ENCODE measurements around the gene ACOT7. TPM values are rescaled to one million over a fixed set of nuclear protein-coding genes. Genes with fewer than 3 reads are reported as not detected.

The ACOT7 gene
- total RNA-seq, 1 donor from 2014 or later: 107 TPM

DNA sequence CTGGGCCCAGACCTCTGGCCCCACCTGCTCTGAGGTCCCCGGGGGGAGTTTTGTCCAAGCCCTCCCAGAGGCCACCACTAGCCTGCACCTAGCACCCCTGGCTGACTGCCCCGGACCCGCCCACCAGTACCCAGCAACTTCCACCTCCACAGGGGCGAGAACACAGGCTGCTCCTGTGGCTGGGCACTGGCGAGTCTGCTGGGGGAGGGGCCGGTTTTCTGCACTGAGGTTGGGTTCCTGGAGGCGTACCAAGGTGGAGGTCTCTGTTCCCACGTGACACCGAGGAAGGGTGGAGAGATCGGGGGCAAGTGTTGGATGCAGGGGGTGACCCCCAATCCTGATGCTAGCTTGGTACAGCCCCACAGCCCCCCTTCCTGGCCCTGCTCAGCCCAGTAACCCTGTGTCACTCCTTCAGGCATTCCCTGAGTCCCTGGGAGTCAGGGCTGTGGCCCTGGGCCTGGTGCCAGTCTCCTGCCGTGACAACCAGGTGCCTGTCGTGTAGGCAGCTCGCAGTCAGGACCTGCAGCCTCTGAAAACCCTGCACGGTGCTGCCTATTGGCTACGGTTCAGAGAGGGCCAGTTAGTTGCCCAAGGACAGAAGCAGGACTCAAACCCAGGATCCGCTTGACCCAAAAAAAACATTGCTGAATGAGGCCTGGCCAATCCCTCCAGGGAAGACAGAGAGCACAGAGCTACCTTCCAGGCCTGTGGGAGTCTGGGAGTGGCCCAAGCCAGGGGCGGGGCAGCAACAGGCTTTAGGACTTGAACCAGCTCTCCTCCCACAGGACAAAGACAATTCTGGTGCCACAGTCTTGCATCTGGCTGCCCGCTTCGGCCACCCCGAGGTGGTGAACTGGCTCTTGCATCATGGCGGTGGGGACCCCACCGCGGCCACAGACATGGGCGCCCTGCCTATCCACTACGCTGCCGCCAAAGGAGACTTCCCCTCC lies 34.1 kb upstream of the ACOT7 start:
- H3K27ac Mint-ChIP-seq (ENCODE audit: unreplicated experiment): no peak overlapping the region

DNA sequence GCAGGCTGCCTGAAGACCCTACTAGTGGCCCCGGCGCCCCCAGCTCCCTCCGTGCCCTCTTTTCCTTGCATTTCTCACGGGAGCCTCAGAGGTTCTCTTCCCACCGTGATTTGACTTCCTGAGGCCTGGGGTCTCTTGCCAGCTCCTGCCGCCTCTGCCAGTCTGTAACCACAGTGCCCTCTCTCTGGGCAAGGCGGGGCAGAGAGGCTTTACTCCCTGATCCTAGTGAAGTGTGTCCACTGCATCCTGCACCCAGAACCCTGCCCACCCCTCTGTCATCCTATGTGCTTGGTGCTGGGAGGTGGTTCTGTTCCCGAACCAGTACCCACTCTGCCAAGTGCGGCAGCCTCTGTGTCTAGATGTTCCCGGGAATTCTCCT lies 33.4 kb upstream of the ACOT7 start:
- H3K9me3 Mint-ChIP-seq: no peaks in the 10 kb centered on the region
- no peaks in the 10 kb centered on the region for H3K36me3 Mint-ChIP-seq (ENCODE audit: low read depth)
- no peak overlapping the region for H3K4me3 Mint-ChIP-seq
- H3K4me1 Mint-ChIP-seq: peaks cover 5% of the 10 kb centered on the region
- H3K27me3 Mint-ChIP-seq (ENCODE audit: low read depth): peaks cover 69% of the 10 kb centered on the region
- DNase-seq (ENCODE audit: low read depth, low spot score): no peak
- H3K27ac Mint-ChIP-seq (ENCODE audit: unreplicated experiment): no peak overlapping the region
- TF ChIP-seq, protein P1, sequence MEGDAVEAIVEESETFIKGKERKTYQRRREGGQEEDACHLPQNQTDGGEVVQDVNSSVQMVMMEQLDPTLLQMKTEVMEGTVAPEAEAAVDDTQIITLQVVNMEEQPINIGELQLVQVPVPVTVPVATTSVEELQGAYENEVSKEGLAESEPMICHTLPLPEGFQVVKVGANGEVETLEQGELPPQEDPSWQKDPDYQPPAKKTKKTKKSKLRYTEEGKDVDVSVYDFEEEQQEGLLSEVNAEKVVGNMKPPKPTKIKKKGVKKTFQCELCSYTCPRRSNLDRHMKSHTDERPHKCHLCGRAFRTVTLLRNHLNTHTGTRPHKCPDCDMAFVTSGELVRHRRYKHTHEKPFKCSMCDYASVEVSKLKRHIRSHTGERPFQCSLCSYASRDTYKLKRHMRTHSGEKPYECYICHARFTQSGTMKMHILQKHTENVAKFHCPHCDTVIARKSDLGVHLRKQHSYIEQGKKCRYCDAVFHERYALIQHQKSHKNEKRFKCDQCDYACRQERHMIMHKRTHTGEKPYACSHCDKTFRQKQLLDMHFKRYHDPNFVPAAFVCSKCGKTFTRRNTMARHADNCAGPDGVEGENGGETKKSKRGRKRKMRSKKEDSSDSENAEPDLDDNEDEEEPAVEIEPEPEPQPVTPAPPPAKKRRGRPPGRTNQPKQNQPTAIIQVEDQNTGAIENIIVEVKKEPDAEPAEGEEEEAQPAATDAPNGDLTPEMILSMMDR (conservative IDR thresholded peaks at IDR 0.05): no peak

More for the DNA sequence above, 34.1 kb upstream of the ACOT7 start:
- no peaks in the 10 kb centered on the region for H3K36me3 Mint-ChIP-seq (ENCODE audit: low read depth)
- H3K27me3 Mint-ChIP-seq (ENCODE audit: low read depth): peaks cover 61% of the 10 kb centered on the region
- TF ChIP-seq, protein P1 (conservative IDR thresholded peaks at IDR 0.05): no peak
- no peaks in the 10 kb centered on the region for H3K9me3 Mint-ChIP-seq
- no peak overlapping the region for H3K4me3 Mint-ChIP-seq
- DNase-seq (ENCODE audit: low read depth, low spot score): no peak
- peaks cover 5% of the 10 kb centered on the region for H3K4me1 Mint-ChIP-seq

DNA sequence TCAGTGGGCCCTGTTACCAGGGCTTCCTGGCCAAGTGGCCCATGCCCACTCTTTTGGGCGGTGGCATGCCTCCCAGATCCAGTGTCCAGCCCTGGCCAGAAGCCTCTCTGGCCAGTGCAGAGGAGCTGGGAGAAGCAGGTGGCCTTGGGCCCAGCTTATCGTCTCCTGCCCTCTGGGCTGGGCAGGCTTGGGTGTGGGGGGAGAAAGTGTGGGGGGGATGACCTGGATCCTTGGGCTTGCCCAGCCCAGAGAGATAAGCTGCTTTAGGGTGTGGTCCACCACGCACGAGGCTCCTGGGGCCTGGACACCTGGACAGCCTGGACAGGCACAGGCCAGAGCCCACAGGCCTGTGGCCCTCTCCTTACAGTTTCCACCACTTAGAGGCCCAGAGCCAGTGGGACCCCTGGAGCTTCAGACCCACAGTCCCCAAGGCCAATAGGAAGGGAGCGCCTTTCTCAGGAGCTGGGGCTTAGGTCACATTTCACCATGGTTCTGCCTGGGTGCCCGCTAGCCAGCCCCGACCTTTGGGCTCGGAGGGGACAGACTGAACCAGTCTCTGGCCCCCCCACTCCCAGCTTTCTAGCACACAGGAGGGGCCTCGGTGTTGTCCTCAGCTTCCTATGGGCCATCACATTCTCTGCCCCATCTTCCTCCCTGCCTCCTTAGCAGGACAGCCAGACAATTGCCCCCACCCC lies 32.9 kb upstream of the ACOT7 start:
- no peaks in the 10 kb centered on the region for H3K9me3 Mint-ChIP-seq
- H3K4me3 Mint-ChIP-seq: no peak overlapping the region
- no peaks in the 10 kb centered on the region for H3K36me3 Mint-ChIP-seq (ENCODE audit: low read depth)
- peaks cover 5% of the 10 kb centered on the region for H3K4me1 Mint-ChIP-seq
- H3K27me3 Mint-ChIP-seq (ENCODE audit: low read depth): peaks cover 74% of the 10 kb centered on the region
- no peak for DNase-seq (ENCODE audit: low read depth, low spot score)
- TF ChIP-seq, protein P1 (conservative IDR thresholded peaks at IDR 0.05): no peak
- no peak overlapping the region for H3K27ac Mint-ChIP-seq (ENCODE audit: unreplicated experiment)

- TF ChIP-seq, protein P1 (conservative IDR thresholded peaks at IDR 0.05): no peak
- no peak for DNase-seq (ENCODE audit: low read depth, low spot score)
- H3K4me1 Mint-ChIP-seq: peaks cover 5% of the 10 kb centered on the region
These were observed 32.1 kb upstream of the ACOT7 start for GRCh38 chr1:6425658-6426057.

DNA sequence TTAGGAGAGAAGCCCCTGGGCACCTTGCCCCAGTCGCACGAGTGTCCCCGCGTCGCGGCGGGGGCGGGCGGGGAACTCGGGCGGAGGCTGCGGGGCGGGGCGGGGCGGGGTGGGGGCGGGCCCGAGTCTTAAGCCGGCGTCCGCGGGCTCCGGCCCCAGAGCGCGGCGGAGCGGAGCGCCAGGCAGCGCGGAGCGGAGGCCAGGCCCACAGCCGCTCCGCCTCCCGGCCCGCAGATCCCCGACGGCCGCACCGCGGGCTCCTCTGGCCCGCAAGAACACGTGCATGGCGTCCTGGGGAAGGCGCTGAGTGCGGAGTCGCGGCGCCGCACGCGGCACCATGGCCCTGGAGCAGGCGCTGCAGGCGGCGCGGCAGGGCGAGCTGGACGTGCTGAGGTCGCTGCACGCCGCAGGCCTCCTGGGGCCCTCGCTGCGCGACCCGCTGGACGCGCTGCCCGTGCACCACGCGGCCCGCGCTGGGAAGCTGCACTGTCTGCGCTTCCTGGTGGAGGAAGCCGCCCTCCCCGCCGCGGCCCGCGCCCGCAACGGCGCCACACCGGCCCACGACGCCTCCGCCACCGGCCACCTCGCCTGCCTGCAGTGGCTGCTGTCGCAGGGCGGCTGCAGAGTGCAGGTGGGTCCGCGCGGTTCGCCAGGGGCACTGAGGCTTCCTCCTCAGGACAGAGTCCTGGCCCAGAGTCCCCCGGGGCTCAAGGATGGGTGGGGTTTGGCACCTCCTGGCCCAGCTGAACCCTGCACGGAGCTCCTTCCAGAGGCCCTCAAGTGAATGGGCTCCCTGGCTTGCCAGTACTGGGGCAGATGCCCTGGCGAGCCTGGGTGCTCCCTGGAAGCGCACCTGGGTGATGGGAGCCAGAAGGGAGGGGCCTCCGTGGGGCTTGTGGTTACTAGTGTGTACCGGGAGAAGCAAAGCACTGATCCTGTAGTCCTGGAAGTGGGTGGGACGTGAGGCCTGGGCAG lies 31.3 kb upstream of the ACOT7 start, which contains the start of gene ESPN:
ESPN (plus strand) TSS at position 158 of the 975 bp plus-strand sequence; CDS start at position 338, 180 bp downstream.
- no peaks in the 10 kb centered on the region for H3K9me3 Mint-ChIP-seq
- TF ChIP-seq, protein P1 (conservative IDR thresholded peaks at IDR 0.05): no peak
- H3K4me3 Mint-ChIP-seq: no peak within 1 kb of the TSS
- no peaks in the 10 kb centered on the region for H3K4me1 Mint-ChIP-seq
- no peaks in the 10 kb centered on the region for H3K36me3 Mint-ChIP-seq (ENCODE audit: low read depth)
- peaks cover 81% of the 10 kb centered on the region for H3K27me3 Mint-ChIP-seq (ENCODE audit: low read depth)
- no peak within 1 kb of the TSS for H3K27ac Mint-ChIP-seq (ENCODE audit: unreplicated experiment)
- DNase-seq (ENCODE audit: low read depth, low spot score): no peak

More at GRCh38 chr1:6425658-6426057, 32.1 kb upstream of the ACOT7 start:
- no peak overlapping the region for H3K27ac Mint-ChIP-seq (ENCODE audit: unreplicated experiment)
- peaks cover 81% of the 10 kb centered on the region for H3K27me3 Mint-ChIP-seq (ENCODE audit: low read depth)
- no peaks in the 10 kb centered on the region for H3K9me3 Mint-ChIP-seq
- no peak overlapping the region for H3K4me3 Mint-ChIP-seq
- H3K36me3 Mint-ChIP-seq (ENCODE audit: low read depth): no peaks in the 10 kb centered on the region

Measured in neural crest cell (in vitro differentiated cells).